DMS 273 (cell line): ENCODE data around the gene AP1M2.
"Not testable (repeated sequence)": the region's sequence is repeated elsewhere in the genome, so short reads cannot be mapped to it uniquely, and the experiment has no call there.

ENCODE experiments used
- DNase-seq: peaks from one replicate; lab custom pipeline; 2025; ENCODE audit not compliant: unreplicated experiment; lab: John Stamatoyannopoulos, UW

Gene AP1M2

GRCh38 chr19:10543059-10543419 is 44.1 kb downstream of the AP1M2 start:
- DNase-seq = peak; percentile 59

DNA sequence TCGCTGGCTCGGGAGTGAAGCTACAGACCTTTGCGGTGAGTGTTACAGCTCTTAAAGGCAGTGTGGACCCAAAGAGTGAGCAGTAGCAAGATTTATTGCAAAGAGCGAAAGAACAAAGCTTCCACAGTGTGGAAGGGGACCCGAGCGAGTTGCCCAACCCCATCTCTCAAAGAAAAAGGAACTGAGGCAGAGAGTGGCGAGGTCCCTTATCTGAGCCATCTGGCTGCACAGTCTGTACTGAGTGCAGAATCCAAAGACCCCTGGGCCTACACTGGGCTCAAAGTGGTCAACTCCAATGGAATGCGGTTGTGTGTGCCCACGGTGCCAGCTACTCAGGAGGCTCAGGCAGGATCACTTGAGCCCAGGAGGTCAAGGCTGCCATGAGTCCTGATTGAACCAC is 48.1 kb downstream of the AP1M2 start:
- DNase-seq = not testable (repeated sequence)

GRCh38 chr19:10538204-10538983 is 48.7 kb downstream of the AP1M2 start:
- DNase-seq = no peak

- no peak for DNase-seq
Measured at GRCh38 chr19:10537668-10538067, 49.4 kb downstream of the AP1M2 start.

DNA sequence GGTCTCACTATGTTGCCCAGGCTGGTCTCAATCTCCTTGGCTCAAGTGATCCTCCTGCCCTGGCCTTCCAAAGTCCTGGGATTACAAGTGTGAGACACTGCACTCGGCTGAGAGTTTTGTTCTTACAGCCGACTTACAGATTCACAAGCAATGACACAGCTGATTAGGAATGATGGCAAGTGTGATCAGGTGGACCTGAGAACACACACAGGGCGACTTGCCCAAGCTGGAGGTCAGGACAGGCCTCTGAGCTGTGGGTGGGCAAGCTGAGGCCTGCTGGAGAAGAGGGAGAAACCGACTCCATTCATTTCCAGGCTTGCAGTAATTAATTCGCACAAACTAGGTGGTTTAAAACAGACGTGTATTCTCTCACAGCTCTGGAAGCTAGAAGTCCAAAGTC is 51.5 kb downstream of the AP1M2 start:
- no peak for DNase-seq

- no peak for DNase-seq
Measured at GRCh38 chr19:10533646-10534386, 53.3 kb downstream of the AP1M2 start.

- no peak for DNase-seq
Measured at GRCh38 chr19:10532457-10532856, 54.7 kb downstream of the AP1M2 start.

GRCh38 chr19:10526887-10527286 is 60.2 kb downstream of the AP1M2 start:
- not testable (repeated sequence) for DNase-seq

GRCh38 chr19:10525636-10526035 is 61.5 kb downstream of the AP1M2 start:
- DNase-seq = no peak

DNA sequence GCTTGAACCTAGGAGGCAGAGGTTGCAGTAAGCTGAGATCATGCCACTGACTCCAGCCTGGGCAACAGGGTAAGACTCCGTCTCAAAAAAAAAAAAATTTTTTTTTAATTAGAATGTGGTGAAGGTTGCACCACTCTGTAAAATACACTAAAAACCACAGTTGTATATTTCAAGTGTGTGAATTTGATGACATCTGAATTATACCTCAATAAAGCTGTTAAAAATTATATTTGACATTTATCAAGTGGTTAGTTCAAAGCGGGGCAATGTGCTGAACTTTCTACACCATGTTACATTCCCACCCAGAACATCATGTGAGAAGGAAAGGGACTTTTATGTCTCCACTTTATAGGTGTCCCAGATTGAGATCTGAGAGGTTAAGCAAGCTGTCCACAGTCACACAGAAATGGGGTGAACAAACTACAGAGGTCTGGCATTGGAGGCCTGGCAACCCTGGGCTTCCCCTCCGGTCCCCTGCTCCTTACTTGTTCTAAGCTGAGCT is 63.9 kb downstream of the AP1M2 start:
- no peak for DNase-seq
